ENCODE measurements around the gene RPUSD3.

RPUSD3 gene

GRCh38 chr3:9834520-9835380 lies 9.1 kb downstream of the RPUSD3 start:
- Histone ChIP-seq H3K4me1 (no peaks in the 10 kb centered on the region), H3K9me3 (no peaks in the 10 kb centered on the region), H3K4me3 (no peak overlapping the region), H3K27me3 (ENCODE audit: low read depth) (no peaks in the 10 kb centered on the region), H3K36me3 (replicated peaks) (peaks cover 63% of the 10 kb centered on the region)
- in situ Hi-C loops (cut with MboI; ENCODE audit: low sequenced_read_pairs): no loop called here
- DNase-seq (ENCODE audit: low spot score in 2 of 2): no peak

GRCh38 chr3:9833078-9833477 lies 10.7 kb downstream of the RPUSD3 start:
- Histone ChIP-seq H3K4me1 (no peaks in the 10 kb centered on the region), H3K4me3 (no peak overlapping the region), H3K27me3 (ENCODE audit: low read depth) (no peaks in the 10 kb centered on the region), H3K9me3 (no peaks in the 10 kb centered on the region), H3K36me3 (replicated peaks) (peaks cover 65% of the 10 kb centered on the region)
- no peak for DNase-seq (ENCODE audit: low spot score in 2 of 2)
- in situ Hi-C loops (cut with MboI; ENCODE audit: low sequenced_read_pairs): no loop called here

DNA sequence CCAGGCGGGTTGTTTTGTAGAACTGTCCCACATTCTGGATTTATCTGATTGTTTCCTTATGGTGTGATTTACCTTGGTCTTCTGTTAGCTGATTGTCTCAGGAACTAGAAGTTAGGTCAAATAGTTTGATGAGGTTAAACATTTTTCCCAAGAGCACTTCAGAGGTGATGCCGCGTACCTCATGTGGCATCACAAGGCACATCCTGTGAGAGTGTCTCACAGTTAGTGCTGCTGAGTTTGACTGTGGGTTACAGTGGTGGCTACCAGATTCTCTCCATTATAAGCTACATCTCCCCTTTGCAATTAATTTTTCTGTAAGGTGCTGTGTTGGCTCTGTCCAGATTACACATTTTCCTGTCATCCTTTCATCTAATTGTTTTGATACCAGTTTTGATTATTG lies 12.6 kb downstream of the RPUSD3 start:
- Histone ChIP-seq H3K4me3 (no peak overlapping the region), H3K27me3 (ENCODE audit: low read depth) (no peaks in the 10 kb centered on the region), H3K4me1 (no peaks in the 10 kb centered on the region), H3K36me3 (replicated peaks) (peaks cover 62% of the 10 kb centered on the region), H3K9me3 (no peaks in the 10 kb centered on the region)
- no peak for DNase-seq (ENCODE audit: low spot score in 2 of 2)
- in situ Hi-C loops (cut with MboI; ENCODE audit: low sequenced_read_pairs): no loop called here

GRCh38 chr3:9828801-9829755 lies 14.7 kb downstream of the RPUSD3 start:
- Histone ChIP-seq H3K9me3 (no peaks in the 10 kb centered on the region), H3K4me1 (no peaks in the 10 kb centered on the region), H3K36me3 (replicated peaks) (peaks cover 44% of the 10 kb centered on the region), H3K4me3 (no peak overlapping the region), H3K27me3 (ENCODE audit: low read depth) (no peaks in the 10 kb centered on the region)
- in situ Hi-C loops (cut with MboI; ENCODE audit: low sequenced_read_pairs): no loop called here
- DNase-seq (ENCODE audit: low spot score in 2 of 2): no peak

- H3K27me3 ChIP-seq (ENCODE audit: low read depth): no peaks in the 10 kb centered on the region
- H3K9me3 ChIP-seq: no peaks in the 10 kb centered on the region
- H3K4me1 ChIP-seq: no peaks in the 10 kb centered on the region
- no peak overlapping the region for H3K4me3 ChIP-seq
- peaks cover 28% of the 10 kb centered on the region for H3K36me3 ChIP-seq (replicated peaks)
- in situ Hi-C loops (cut with MboI; ENCODE audit: low sequenced_read_pairs): no loop called here
- DNase-seq (ENCODE audit: low spot score in 2 of 2): peak in 1 of 2 experiments; percentile 61
Observed at GRCh38 chr3:9826815-9827573, 16.8 kb downstream of the RPUSD3 start.

DNA sequence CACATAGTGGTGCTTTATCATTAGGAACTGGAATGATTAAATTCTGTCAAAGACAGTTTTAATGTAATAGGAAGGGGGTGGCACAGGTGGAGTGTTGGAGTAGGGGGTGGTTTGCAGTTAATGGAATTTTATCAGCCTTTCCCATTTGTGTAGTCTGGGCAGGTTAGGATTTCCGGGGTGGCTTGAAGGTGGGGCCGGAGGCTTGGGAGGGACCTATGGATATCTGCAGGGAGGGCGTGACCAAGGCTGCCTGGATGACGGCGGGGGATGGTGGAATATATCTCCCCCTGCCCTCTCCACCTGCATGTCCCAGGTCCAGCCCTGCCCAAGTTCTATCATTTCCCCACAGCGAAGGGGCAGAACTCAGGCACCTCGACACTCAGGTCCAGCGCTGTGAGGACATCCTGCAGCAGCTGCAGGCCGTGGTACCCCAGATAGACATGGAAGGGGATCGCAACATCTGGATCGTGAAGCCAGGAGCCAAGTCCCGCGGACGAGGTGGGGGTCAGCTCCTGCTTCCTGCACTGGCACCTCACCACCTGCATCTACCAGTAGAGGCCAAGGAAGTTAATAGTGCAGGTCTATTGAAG lies 18.3 kb downstream of the RPUSD3 start:
- H3K36me3 ChIP-seq (replicated peaks): peaks cover 33% of the 10 kb centered on the region
- no peaks in the 10 kb centered on the region for H3K4me1 ChIP-seq
- H3K27me3 ChIP-seq (ENCODE audit: low read depth): no peaks in the 10 kb centered on the region
- no peak for DNase-seq (ENCODE audit: low spot score in 2 of 2)
- no peaks in the 10 kb centered on the region for H3K9me3 ChIP-seq
- no peak overlapping the region for H3K4me3 ChIP-seq
- in situ Hi-C loops (cut with MboI; ENCODE audit: low sequenced_read_pairs): no loop called here

- Histone ChIP-seq H3K4me1 (no peaks in the 10 kb centered on the region), H3K36me3 (replicated peaks) (peaks cover 10% of the 10 kb centered on the region), H3K27me3 (ENCODE audit: low read depth) (no peaks in the 10 kb centered on the region), H3K9me3 (no peaks in the 10 kb centered on the region), H3K4me3 (no peak overlapping the region)
- in situ Hi-C loops (cut with MboI; ENCODE audit: low sequenced_read_pairs): no loop called here
- DNase-seq (ENCODE audit: low spot score in 2 of 2): peak in 1 of 2 experiments; percentile 33
Observed at GRCh38 chr3:9820946-9821345, 22.9 kb downstream of the RPUSD3 start.

DNA sequence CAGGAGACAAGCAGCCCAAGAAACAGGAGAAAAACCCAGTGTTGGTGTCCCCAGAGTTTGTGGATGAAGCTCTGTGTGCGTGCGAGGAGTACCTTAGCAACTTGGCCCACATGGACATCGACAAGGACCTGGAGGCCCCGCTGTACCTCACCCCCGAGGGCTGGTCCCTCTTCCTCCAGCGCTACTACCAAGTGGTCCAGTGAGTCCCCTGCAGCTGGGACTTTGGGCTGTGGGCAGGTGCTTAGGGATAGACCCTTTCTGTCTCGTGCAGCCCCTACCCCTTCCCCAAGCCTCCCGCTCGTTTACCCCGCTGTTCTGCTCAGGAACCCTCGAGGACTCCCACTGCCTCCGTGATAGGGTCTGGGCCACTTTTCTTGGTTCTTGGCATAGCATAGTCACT lies 23.3 kb downstream of the RPUSD3 start:
- Histone ChIP-seq H3K9me3 (no peaks in the 10 kb centered on the region), H3K4me1 (no peaks in the 10 kb centered on the region), H3K27me3 (ENCODE audit: low read depth) (no peaks in the 10 kb centered on the region), H3K36me3 (replicated peaks) (peaks cover 7% of the 10 kb centered on the region), H3K4me3 (no peak overlapping the region)
- DNase-seq (ENCODE audit: low spot score in 2 of 2): no peak
- in situ Hi-C loops (cut with MboI; ENCODE audit: low sequenced_read_pairs): no loop called here

- H3K4me3 ChIP-seq: no peak overlapping the region
- no peaks in the 10 kb centered on the region for H3K4me1 ChIP-seq
- in situ Hi-C loops (cut with MboI; ENCODE audit: low sequenced_read_pairs): no loop called here
- no peak for DNase-seq (ENCODE audit: low spot score in 2 of 2)
- peaks cover 10% of the 10 kb centered on the region for H3K36me3 ChIP-seq (replicated peaks)
- H3K9me3 ChIP-seq: no peaks in the 10 kb centered on the region
- H3K27me3 ChIP-seq (ENCODE audit: low read depth): no peaks in the 10 kb centered on the region
Observed at GRCh38 chr3:9818666-9819335, 25.0 kb downstream of the RPUSD3 start.

DNA sequence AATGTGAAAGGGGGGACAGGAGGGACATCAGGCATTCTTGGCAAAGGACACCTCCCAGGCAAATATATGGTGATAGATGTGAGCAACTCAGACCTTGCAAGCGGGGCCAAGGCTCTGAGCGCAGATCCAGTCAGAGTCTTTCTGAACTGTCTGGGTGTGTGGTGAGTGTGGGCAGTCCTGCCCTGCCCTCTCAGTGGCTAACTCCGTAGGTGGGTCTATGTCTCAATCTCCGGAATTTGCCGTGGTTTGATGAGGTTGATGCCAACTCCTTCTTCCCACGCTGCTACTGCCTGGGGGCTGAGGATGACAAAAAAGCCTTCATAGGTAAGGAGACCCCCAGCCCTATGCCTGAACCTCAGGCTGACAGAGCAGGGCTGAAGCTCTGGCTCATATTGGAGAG lies 26.4 kb downstream of the RPUSD3 start:
- Histone ChIP-seq H3K4me1 (no peaks in the 10 kb centered on the region), H3K9me3 (no peaks in the 10 kb centered on the region), H3K4me3 (no peak overlapping the region), H3K36me3 (replicated peaks) (peaks cover 24% of the 10 kb centered on the region), H3K27me3 (ENCODE audit: low read depth) (no peaks in the 10 kb centered on the region)
- in situ Hi-C loops (cut with MboI; ENCODE audit: low sequenced_read_pairs): no loop called here
- no peak for DNase-seq (ENCODE audit: low spot score in 2 of 2)

GRCh38 chr3:9815986-9816385 lies 27.8 kb downstream of the RPUSD3 start:
- Histone ChIP-seq H3K4me3 (no peak overlapping the region), H3K27me3 (ENCODE audit: low read depth) (no peaks in the 10 kb centered on the region), H3K36me3 (replicated peaks) (peaks cover 32% of the 10 kb centered on the region), H3K9me3 (no peaks in the 10 kb centered on the region), H3K4me1 (no peaks in the 10 kb centered on the region)
- DNase-seq (ENCODE audit: low spot score in 2 of 2): no peak
- in situ Hi-C loops (cut with MboI; ENCODE audit: low sequenced_read_pairs): no loop called here

DNA sequence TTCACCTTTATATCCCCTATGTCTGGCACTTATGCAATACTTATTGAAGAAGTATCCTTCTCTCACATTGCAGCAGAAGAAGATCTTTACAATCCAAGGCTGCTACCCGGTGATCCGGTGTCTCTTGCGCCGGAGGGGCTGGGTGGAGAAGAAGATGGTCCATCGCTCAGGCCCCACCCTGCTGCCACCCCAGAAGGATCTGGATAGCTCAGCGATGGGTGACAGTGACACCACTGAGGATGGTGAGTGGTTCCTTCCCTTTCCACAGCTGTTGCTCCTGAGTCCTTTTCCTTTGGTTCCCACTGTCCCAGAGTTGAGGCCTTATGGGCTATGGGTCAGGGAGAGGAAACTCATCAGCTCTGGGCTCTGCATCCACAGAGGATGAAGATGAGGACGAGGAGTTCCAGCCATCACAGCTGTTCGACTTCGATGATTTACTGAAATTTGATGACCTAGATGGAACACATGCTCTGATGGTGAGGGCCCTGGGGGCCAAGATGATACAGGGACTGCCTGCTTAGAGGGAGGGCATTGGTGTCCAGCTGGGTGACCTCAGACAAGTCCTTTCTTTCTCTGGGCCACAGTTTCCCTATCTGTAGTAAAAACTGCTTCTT lies 30.8 kb downstream of the RPUSD3 start:
- DNase-seq (ENCODE audit: low spot score in 2 of 2): no peak
- H3K27me3 ChIP-seq (ENCODE audit: low read depth): no peaks in the 10 kb centered on the region
- H3K9me3 ChIP-seq: no peaks in the 10 kb centered on the region
- peaks cover 45% of the 10 kb centered on the region for H3K36me3 ChIP-seq (replicated peaks)
- no peaks in the 10 kb centered on the region for H3K4me1 ChIP-seq
- in situ Hi-C loops (cut with MboI; ENCODE audit: low sequenced_read_pairs): no loop called here
- no peak overlapping the region for H3K4me3 ChIP-seq

Measured in HAP-1 (cell line).